CD4-positive, alpha-beta T cell treated with Interleukin-12 subunit alpha and Interleukin-12 subunit beta, for 1 hour (primary cell): Measurements from ENCODE around the gene RBM10.
A peak's percentile ranks its signal among the peaks of the same experiment; 100 is the strongest.

Source experiments
- DNase-seq: peaks from one replicate; pipeline ENCODE4 v3.0.0-alpha.2; 2020

Gene RBM10

DNA sequence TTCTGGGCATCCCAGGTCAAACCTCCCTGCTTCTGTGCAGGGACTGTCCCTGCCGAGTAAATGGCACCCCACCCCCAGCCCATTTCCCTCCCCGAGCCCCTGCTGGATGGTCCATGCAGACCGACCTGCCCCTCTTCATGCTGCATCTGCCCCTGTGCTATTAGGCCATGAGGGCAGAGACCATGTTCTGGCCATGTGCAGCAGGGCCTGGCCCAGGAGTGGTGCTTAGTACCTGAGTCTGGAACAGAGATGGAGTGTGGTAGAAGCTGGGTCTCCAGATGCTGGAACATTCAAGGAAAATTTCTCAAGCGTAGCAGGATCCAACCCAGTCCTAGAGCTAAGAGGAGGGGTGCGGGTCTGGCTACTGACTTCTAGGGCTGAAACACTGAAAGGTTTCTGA lies 33.3 kb downstream of the RBM10 start:
- DNase-seq, result no peak

- DNase-seq, result no peak
Observed at GRCh38 chrX:47179221-47179927, 34.4 kb downstream of the RBM10 start.

DNA sequence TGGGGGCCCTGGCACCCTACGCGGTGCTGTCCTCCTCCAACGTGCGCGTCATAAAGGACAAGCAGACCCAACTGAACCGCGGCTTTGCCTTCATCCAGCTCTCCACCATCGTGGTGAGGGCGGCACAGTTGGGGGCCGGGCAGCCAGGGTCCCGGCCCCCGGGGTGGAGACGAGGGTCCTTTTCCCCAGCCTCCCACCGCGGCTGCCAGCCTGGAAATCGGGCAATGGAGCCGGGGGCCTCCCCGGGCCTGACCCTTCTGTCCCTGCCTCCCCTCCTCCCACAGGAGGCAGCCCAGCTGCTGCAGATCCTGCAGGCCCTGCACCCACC lies 34.9 kb downstream of the RBM10 start:
- DNase-seq, result no peak

DNA sequence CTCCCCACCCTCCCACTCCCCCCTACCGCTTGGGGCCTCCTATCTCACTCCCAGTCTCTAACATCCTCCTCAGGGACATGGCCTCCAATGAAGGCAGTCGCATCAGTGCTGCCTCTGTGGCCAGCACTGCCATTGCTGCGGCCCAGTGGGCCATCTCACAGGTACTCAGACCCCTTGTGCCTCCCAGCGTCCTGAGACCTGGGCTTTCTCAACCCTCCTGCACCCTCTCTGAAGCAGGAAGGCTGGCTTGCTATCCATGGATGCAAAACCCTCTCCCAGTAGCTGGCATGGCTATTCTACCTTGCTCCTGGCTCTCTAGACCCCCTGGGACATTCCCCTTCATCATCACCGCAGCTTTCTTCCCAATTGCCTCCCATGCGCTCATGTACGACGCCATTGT lies 35.3 kb downstream of the RBM10 start:
- DNase-seq, result no peak

DNA sequence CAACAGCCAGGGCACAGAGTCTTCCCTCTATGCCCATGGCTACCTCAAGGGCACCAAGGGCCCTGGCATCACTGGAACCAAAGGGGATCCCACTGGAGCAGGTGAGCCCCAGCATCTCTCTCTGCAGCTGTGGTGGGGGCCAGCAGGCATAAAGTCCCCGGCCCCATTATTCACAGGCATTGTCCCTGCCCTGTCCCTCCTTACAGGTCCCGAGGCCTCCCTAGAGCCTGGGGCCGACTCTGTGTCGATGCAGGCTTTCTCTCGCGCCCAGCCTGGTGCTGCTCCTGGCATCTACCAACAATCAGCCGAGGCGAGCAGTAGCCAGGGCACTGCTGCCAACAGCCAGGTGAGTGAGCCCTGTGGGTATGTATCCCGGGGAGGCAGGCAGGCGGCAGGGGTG lies 36.3 kb downstream of the RBM10 start:
- DNase-seq, result no peak

DNA sequence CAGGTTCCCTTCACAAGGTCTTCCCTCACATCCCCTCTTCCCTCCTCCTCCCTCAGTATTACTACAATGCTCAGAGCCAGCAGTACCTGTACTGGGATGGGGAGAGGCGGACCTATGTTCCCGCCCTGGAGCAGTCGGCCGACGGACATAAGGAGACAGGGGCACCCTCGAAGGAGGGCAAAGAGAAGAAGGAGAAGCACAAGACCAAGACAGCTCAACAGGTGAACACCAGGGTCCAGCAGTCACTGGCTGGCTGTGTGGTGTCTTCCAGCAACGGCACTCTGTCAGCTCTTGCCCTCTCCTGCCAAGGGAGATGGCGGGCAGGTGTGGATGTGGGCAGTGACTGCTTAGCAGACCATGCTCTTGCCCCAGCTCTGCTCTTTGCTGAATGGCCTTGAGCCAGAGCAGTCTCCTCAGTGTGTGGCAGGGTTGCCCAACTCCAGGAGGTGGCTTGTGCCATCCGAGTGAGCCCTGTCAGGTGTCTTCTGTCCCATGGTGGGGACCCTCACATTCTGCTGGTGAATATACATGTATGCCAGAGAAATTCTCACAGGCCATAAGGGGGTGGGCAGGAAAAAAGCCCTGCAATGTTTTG lies 37.2 kb downstream of the RBM10 start:
- no peak for DNase-seq

GRCh38 chrX:47184486-47184885 lies 39.5 kb downstream of the RBM10 start:
- no peak for DNase-seq

DNA sequence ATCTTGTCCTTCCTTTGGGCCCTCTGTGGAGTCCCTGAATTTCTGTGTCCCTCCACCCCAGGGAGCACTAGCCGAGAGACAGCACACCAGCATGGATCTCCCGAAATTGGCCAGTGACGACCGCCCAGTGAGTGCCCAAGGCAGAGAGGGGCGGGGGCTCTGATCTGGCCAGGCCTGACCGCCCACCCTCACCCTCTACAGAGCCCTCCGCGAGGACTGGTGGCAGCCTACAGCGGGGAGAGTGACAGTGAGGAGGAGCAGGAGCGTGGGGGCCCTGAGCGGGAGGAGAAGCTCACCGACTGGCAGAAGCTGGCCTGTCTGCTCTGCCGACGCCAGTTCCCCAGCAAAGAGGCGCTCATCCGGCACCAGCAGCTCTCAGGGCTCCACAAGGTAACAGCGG lies 40.2 kb downstream of the RBM10 start:
- no peak for DNase-seq

GRCh38 chrX:47186096-47186740 lies 41.2 kb downstream of the RBM10 start:
- no peak for DNase-seq

GRCh38 chrX:47187106-47187677 lies 42.2 kb downstream of the RBM10 start:
- no peak for DNase-seq

- no peak for DNase-seq
Observed at GRCh38 chrX:47189906-47190305, 44.9 kb downstream of the RBM10 start.

DNA sequence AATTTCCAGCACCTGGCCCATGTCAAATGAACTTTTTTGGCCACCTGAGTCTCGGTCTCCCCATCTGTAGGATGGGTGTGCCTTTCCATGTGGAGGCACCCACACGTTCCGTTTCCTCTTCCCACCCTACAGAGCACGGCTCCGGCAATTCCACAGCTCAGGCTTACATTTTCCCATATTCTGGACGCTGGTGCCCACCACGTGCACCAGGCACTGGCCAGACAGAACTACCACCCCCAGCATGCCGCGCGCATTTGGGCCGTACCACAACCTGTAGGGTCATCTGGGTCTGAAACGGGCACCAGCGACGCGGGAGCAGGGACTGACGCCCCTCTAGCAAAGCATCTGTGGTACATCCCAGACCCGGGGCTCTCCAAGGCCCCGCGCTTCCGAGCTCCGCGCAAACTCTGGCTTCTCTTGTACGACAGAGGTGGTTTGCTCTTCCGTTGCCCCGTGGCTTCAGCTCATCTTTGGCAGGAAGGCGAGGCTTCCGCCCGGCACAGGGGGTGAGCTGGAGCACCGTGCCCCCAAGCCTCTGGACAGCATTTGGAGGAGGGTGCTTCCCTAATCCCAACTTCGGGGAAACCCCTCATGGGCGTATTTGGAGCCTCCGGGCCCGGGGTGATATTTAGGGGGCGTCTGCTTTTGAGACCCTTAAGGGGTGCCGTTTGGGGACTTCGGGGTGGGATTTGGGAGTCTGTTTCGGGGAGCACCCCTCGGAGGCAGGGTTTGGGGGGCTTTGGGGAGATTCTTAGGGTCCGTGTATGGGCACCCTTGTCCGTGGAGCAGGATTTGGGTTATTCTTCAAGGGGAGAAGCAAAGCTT lies 45.6 kb downstream of the RBM10 start:
- peak; percentile 89 for DNase-seq

DNA sequence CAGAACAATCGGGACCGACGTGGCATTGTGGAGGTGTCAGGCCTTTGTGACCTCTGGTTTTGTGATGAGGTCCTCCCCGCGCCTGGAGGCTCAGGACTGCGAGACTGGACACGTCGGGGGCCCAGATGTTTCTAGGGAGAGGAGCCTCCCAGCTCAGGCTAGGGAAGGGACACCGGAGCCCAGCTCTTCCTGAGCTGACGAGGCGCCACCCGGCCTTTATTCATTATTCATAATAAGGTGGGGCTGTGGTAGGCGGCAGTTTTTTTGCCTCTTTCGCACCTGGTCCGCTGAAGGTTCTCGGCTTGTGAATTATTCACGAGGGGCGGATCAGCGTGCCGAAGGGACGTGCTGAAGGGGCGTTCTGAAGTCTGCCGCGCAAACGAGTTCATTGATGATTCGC lies 46.3 kb downstream of the RBM10 start:
- DNase-seq, result peak; percentile 58

- DNase-seq, result no peak
Observed at GRCh38 chrX:47191806-47192401, 46.9 kb downstream of the RBM10 start.

DNA sequence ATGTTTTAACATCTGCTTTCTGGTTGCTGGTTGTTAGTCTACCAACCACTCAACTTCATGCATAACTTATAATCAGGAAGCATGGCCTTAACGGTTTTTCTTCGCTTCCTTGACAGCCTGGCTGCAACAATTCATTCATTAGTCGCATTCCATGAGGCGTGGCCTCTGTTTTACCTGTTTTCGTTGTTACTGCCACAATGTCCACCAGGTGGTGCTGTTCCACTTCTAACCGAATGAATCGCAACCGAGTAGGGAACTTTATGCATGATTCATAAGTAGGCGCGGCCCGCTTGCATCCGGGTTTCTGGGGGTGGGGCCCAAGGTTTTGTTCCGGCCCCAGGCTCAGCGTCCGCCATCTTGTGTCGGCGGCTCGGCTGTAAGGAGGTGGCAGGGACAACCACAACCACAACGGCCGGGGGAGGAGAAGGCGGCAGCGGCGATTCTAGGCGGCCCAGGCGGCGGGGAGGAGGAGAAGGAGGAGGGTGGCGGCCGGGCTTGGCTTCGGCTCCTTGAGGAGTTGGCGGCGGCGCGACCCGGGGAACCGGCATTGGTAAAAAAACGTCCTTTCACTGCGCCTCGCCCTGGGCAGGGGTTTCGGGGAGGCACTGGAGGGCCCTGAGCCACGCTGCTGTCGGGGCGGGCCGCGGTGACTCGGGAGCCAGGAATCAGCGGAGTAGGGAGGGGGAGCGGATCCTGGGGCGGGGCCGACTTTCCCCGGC lies 48.6 kb downstream of the RBM10 start, which contains the start of gene UBA1:
TSS of gene UBA1 (plus strand) at position 355 of the 719 bp plus-strand sequence. CDS start 4,974 bp downstream, outside the sequence.
- peak; percentile 94 for DNase-seq

GRCh38 chrX:47194194-47194787 lies 49.3 kb downstream of the RBM10 start:
- DNase-seq, result no peak

DNA sequence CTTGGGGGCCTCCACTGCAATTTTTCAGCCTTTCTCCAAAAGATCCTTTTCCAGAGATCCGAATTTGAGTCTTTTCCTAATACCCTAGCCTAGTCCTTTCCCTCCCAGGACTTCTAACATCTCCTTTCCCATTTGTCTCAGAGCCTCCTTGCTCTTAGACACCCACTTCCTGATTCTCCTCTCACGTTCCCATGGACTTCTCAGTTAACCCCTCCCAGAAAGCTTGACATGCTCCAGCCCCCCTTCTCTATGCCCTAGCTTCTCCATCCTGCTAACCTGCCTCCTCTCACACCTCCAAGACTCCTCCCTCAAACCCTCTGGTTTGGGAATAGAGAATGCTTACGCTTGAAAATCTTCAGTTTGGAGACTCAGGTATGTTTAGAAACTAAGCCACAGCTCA lies 51.1 kb downstream of the RBM10 start:
- DNase-seq, result no peak

DNA sequence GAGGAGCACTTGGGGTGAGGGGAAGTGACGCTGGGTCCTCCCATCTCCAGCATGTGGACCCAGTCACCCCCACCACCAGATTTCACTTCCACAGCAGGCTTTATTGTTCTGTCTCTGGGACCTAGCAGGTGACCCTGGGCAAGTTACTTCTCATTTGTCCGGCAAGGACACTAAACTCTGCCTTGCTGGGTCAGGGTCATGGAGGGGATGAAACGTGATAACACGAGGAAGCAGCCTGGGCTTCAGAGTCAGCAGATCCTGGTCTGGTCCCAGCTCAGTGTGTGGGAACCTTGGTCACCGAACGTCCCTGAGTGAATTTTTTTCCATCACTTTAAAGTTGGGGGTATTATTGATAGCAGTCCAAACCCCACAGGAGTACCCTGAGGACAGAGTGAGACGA lies 52.5 kb downstream of the RBM10 start:
- DNase-seq, result no peak

DNA sequence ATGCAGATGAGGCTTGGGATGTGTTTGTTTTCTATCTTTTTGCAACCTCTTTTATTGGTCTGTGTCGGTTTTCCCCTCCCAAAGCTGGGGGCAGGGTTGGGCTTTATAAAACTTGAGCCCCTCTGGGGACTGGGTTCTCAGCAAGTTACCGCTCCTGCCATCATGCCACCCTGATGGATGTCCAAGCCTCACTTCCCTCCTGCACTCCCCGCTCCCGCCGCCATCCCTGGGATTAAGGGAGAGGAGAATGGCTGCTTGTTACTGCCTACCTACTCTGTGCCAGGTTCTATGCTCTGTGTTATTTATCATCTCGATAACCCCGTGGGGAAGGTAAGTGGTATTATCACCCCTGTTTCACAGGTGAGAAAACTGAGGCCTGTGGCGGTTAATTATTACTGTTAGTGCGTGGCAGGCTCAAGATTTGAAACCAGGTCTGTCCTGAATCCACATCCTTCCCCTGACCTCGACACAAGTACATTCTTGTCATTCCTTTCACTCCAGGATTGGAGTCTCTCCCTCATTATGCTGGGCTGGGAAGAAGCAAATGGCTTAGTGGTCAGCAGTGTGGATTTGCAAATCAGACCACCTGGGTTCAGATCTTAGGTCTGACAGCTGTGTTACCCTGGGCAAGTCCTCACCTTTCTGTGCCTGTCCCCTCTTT lies 53.1 kb downstream of the RBM10 start:
- no peak for DNase-seq

DNA sequence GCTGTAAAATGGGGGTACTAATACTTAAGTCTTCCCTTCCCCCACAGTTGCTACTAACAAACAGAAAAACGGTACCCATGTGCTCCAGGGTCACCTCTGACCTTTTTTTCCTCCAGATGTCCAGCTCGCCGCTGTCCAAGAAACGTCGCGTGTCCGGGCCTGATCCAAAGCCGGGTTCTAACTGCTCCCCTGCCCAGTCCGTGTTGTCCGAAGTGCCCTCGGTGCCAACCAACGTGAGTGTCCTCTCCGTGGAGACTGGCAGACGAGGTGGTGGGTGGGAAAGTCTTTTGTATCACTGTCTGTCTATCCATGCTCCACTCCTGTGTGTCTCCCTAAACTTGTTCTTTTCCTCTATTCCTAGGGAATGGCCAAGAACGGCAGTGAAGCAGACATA lies 53.7 kb downstream of the RBM10 start:
- DNase-seq, result no peak

DNA sequence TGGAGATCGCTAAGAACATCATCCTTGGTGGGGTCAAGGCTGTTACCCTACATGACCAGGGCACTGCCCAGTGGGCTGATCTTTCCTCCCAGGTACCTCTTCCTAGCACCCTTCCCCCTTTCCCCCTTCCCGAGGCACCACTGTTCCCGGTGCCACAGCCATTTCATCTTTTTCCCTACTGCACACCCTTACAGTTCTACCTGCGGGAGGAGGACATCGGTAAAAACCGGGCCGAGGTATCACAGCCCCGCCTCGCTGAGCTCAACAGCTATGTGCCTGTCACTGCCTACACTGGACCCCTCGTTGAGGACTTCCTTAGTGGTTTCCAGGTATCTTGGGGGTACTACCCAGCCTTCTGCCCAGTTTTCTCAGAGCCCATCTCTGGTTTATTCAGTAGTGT lies 54.3 kb downstream of the RBM10 start:
- DNase-seq, result no peak
